Measurements from ENCODE around the gene PSAP. TPM values are rescaled to one million over a fixed set of nuclear protein-coding genes. Genes with fewer than 3 reads are reported as not detected.

The PSAP gene
- total and polyA plus RNA-seq, 2 donors from 2014 or later: 1,082 to 1,249 TPM

DNA sequence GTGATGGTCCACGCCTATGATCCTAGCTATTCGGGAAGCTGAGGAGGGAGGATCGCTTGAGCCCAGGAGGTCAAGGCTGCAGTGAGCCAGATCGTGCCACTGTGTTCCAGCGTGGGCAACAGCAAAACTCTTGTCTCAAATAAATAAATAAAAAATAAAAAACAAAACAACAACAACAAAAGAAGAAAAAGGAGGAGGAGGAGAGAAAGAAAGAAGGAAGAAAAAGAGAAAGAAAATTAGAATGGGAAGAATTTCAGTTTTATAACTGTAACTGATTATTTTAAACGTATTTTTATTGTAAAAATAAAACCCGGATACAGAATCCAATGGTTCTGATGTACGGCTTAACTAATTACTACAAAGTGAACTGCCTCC lies 37.2 kb upstream of the PSAP start:
- no peak for FAIRE-seq
- DNase-seq: no peak
- intact Hi-C loops (cut with DNase I): no loop called here
- Histone ChIP-seq H3K4me3 (ENCODE audit: low read length in 3 of 3) (peak overlapping the region in 2 of 3 donors; percentile 75 to 82), H3K4me1 (ENCODE audit: control insufficient read depth in 2 of 3, insufficient read depth in 2 of 3, low read depth in 1 of 3, low read length in 3 of 3) (peaks cover 0 to 10% (median 6%) of the 10 kb centered on the region in 3 donors), H3K9me3 (ENCODE audit: control insufficient read depth in 2 of 3, insufficient read depth in 1 of 3, low read length in 3 of 3) (no peaks in the 10 kb centered on the region), H3K9ac (ENCODE audit: low read length in 3 of 3) (peak overlapping the region in 1 of 3 donors; percentile 73), H3K27me3 (ENCODE audit: control insufficient read depth, insufficient read depth, low read length) (no peaks in the 10 kb centered on the region), H3K36me3 (ENCODE audit: control insufficient read depth in 2 of 3, insufficient read depth in 3 of 3, low read length in 3 of 3) (no peaks in the 10 kb centered on the region), H3K27ac (ENCODE audit: low read depth in 2 of 2, low read length in 2 of 2) (no peak overlapping the region)
- TF ChIP-seq CTCF (IDR thresholded peaks at IDR 0.05; ENCODE audit: borderline replicate concordance, extremely low read depth, insufficient read depth): no peak

DNA sequence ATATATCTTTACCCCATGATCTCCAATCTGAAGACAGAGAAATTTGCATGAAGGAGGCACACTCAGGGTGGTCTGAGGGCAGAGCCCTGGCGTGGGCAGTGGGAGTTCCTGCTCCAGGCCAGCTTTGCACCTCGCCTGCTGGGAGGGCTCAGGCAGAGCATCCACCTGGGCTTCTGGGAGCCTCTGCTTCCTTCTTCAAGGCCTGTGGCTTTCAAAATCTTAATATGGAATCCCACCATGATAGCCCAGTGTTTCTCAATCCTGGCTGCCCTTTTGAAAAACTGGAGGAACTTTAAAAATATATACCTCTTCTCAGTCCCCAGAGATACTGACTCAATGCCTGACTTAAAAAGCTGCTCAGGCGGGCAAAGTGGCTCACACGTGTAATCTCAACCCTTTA lies 36.7 kb upstream of the PSAP start:
- Histone ChIP-seq H3K4me3 (ENCODE audit: low read length in 3 of 3) (no peak overlapping the region), H3K27ac (ENCODE audit: low read depth in 2 of 2, low read length in 2 of 2) (no peak overlapping the region), H3K4me1 (ENCODE audit: control insufficient read depth in 2 of 3, insufficient read depth in 2 of 3, low read depth in 1 of 3, low read length in 3 of 3) (peaks cover 0 to 10% (median 6%) of the 10 kb centered on the region in 3 donors), H3K27me3 (ENCODE audit: control insufficient read depth, insufficient read depth, low read length) (no peaks in the 10 kb centered on the region), H3K9ac (ENCODE audit: low read length in 3 of 3) (no peak overlapping the region), H3K36me3 (ENCODE audit: control insufficient read depth in 2 of 3, insufficient read depth in 3 of 3, low read length in 3 of 3) (no peaks in the 10 kb centered on the region), H3K9me3 (ENCODE audit: control insufficient read depth in 2 of 3, insufficient read depth in 1 of 3, low read length in 3 of 3) (no peaks in the 10 kb centered on the region)
- TF ChIP-seq CTCF (IDR thresholded peaks at IDR 0.05; ENCODE audit: borderline replicate concordance, extremely low read depth, insufficient read depth): no peak
- FAIRE-seq (no peak), DNase-seq (no peak)
- intact Hi-C loops (cut with DNase I): no loop called here

GRCh38 chr10:71882813-71883659 lies 32.0 kb upstream of the PSAP start:
- Histone ChIP-seq H3K36me3 (ENCODE audit: control insufficient read depth in 2 of 3, insufficient read depth in 3 of 3, low read length in 3 of 3) (no peaks in the 10 kb centered on the region), H3K9me3 (ENCODE audit: control insufficient read depth in 2 of 3, insufficient read depth in 1 of 3, low read length in 3 of 3) (no peaks in the 10 kb centered on the region), H3K4me1 (ENCODE audit: control insufficient read depth in 2 of 3, insufficient read depth in 2 of 3, low read depth in 1 of 3, low read length in 3 of 3) (no peaks in the 10 kb centered on the region), H3K27me3 (ENCODE audit: control insufficient read depth, insufficient read depth, low read length) (no peaks in the 10 kb centered on the region), H3K9ac (ENCODE audit: low read length in 3 of 3) (no peak overlapping the region), H3K4me3 (ENCODE audit: low read length in 3 of 3) (no peak overlapping the region), H3K27ac (ENCODE audit: low read depth in 2 of 2, low read length in 2 of 2) (no peak overlapping the region)
- intact Hi-C loops (cut with DNase I): no loop called here
- TF ChIP-seq CTCF (IDR thresholded peaks at IDR 0.05; ENCODE audit: borderline replicate concordance, extremely low read depth, insufficient read depth): no peak
- DNase-seq: no peak
- FAIRE-seq: no peak

Measured in kidney (tissue), 14 donors.